ENCODE measurements around the gene YPEL2.

GRCh38 chr17:59289981-59290301 is 41.5 kb upstream of the YPEL2 start:
- TF ChIP-seq CTCF (conservative IDR thresholded peaks at IDR 0.05; ENCODE audit: low read length) (no peak), EZH2phosphoT487 (IDR thresholded peaks at IDR 0.05; ENCODE audit: borderline replicate concordance, low read depth, low read length) (no peak)

All from OCI-LY7 (cell line).